NT2/D1 (cell line): ENCODE data around the gene FBXO36.

Source experiments
- YY1 ChIP-seq: IDR thresholded peaks from 2 replicates; pipeline ENCODE4 v1.6.1; 2011; ENCODE audit not compliant: insufficient read length, insufficient read depth
- ZNF274 ChIP-seq: IDR thresholded peaks from 2 replicates; pipeline ENCODE4 v1.6.1; 2011; ENCODE audit warnings: mild to moderate bottlenecking, low read depth, low read length

DNA sequence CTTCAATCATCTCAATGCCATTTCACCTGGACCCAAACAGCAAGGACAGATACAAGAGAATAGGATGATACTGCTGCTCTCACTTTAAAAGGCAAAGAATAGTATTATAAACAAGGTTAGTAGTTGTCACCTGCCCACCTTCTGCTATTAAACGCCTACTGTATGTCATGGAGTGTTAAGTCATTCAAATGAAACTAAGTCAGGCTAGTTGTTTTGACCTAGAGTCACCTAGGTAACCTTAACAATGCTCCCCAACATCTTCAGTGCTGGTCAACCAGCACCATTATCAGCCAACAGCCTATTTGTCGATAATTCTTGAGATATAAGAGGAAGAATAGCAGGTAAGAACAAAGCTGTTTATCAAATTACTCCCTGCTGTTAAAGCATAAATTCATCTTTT, 39.7 kb upstream of the FBXO36 start:
- TF ChIP-seq ZNF274 = no peak
- no peak for TF ChIP-seq YY1
